H9 (cell line): ENCODE measurements around the gene MST1. TPM values are rescaled to one million over a fixed set of nuclear protein-coding genes. Genes with fewer than 3 reads are reported as not detected.

Source experiments
- DNase-seq: peaks from one replicate; pipeline ENCODE4 v3.0.0-alpha.2; 2017
- H2AFZ ChIP-seq: one replicate; pipeline ENCODE4 v1.6.1; 2013; ENCODE audit warnings: mild to moderate bottlenecking, low read length, control low read depth, moderate library complexity
- H2AK5ac ChIP-seq: 2 replicates; pipeline ENCODE4 v1.6.1; 2013; ENCODE audit warnings: low read length, control low read depth, mixed read lengths; ENCODE audit not compliant: insufficient read length
- H2BK120ac ChIP-seq: one replicate; pipeline ENCODE4 v1.6.1; 2013; ENCODE audit warnings: low read depth, mild to moderate bottlenecking, low read length, control low read depth, inconsistent platforms; ENCODE audit not compliant: poor library complexity, severe bottlenecking
- H2BK12ac ChIP-seq: 2 replicates; pipeline ENCODE4 v1.6.1; 2013; ENCODE audit warnings: low read length, control low read depth, mixed read lengths, low read depth; ENCODE audit not compliant: insufficient read length
- H2BK15ac ChIP-seq: 2 replicates; pipeline ENCODE4 v1.6.1; 2013; ENCODE audit warnings: low read depth, low read length, control low read depth
- H2BK20ac ChIP-seq: one replicate; pipeline ENCODE4 v1.6.1; 2013; ENCODE audit warnings: low read depth, mild to moderate bottlenecking, low read length, control low read depth, inconsistent platforms; ENCODE audit not compliant: poor library complexity, severe bottlenecking
- H2BK5ac ChIP-seq: 2 replicates; pipeline ENCODE4 v1.6.1; 2013; ENCODE audit warnings: low read length, control low read depth, mixed read lengths; ENCODE audit not compliant: insufficient read length
- H3K14ac ChIP-seq: 2 replicates; pipeline ENCODE4 v1.6.1; 2013; ENCODE audit warnings: low read length, control low read depth; ENCODE audit not compliant: insufficient read depth
- H3K18ac ChIP-seq: 2 replicates; pipeline ENCODE4 v1.6.1; 2013; ENCODE audit warnings: low read depth, mild to moderate bottlenecking, mixed read lengths, low read length, control low read depth; ENCODE audit not compliant: insufficient read length
- H3K23ac ChIP-seq: 2 replicates; pipeline ENCODE4 v1.6.1; 2013; ENCODE audit warnings: low read length, control low read depth, mixed read lengths, low read depth; ENCODE audit not compliant: insufficient read length
- H3K23me2 ChIP-seq: 2 replicates; pipeline ENCODE4 v1.6.1; 2013; ENCODE audit warnings: low read depth, mild to moderate bottlenecking, mixed read lengths, low read length, control low read depth; ENCODE audit not compliant: insufficient read length, poor library complexity, severe bottlenecking
- H3K27ac ChIP-seq: 2 replicates; pipeline ENCODE4 v1.5.1; 2013; ENCODE audit warnings: low read length, control low read depth, mixed read lengths, low read depth; ENCODE audit not compliant: insufficient read length
- H3K27me3 ChIP-seq: 2 replicates; pipeline ENCODE4 v1.6.1; 2013; ENCODE audit warnings: low read length, control low read depth, inconsistent platforms; ENCODE audit not compliant: insufficient read depth
- H3K4ac ChIP-seq: 2 replicates; pipeline ENCODE4 v1.6.1; 2013; ENCODE audit warnings: low read depth, mild to moderate bottlenecking, control low read depth, inconsistent platforms, low read length, moderate library complexity
- H3K4me1 ChIP-seq: 2 replicates; pipeline ENCODE4 v1.6.1; 2013; ENCODE audit warnings: low read length, control low read depth, inconsistent platforms; ENCODE audit not compliant: insufficient read depth
- H3K4me2 ChIP-seq: 2 replicates; pipeline ENCODE4 v1.6.1; 2013; ENCODE audit warnings: low read length, control low read depth, mixed read lengths; ENCODE audit not compliant: insufficient read length, insufficient read depth
- H3K56ac ChIP-seq: 2 replicates; pipeline ENCODE4 v1.6.1; 2013; ENCODE audit warnings: low read depth, mild to moderate bottlenecking, mixed read lengths, low read length, control low read depth; ENCODE audit not compliant: insufficient read length
- H3K79me1 ChIP-seq: 2 replicates; pipeline ENCODE4 v1.6.1; 2013; ENCODE audit warnings: low read depth, mild to moderate bottlenecking, moderate library complexity, low read length, control low read depth, inconsistent platforms; ENCODE audit not compliant: insufficient read depth, poor library complexity, severe bottlenecking
- H3K79me2 ChIP-seq: 2 replicates; pipeline ENCODE4 v1.6.1; 2013; ENCODE audit warnings: low read length, control low read depth, inconsistent platforms; ENCODE audit not compliant: insufficient read depth
- H3K9ac ChIP-seq: 2 replicates; pipeline ENCODE4 v1.6.1; 2013; ENCODE audit warnings: low read length, control low read depth, mixed read lengths; ENCODE audit not compliant: insufficient read length; ENCODE audit errors: extremely low read depth
- H3K9me3 ChIP-seq: one replicate; pipeline ENCODE4 v1.6.1; 2013; ENCODE audit warnings: low read depth, low read length, inconsistent platforms; ENCODE audit not compliant: control insufficient read depth
- H3T11ph ChIP-seq: one replicate; pipeline ENCODE4 v1.6.1; 2013; ENCODE audit warnings: mild to moderate bottlenecking, low read length, control low read depth, inconsistent platforms
- H4K20me1 ChIP-seq: one replicate; pipeline ENCODE4 v1.6.1; 2013; ENCODE audit not compliant: control insufficient read depth, insufficient read length, insufficient read depth
- H4K5ac ChIP-seq: 2 replicates; pipeline ENCODE4 v1.6.1; 2013; ENCODE audit warnings: low read depth, mild to moderate bottlenecking, mixed read lengths, low read length, control low read depth; ENCODE audit not compliant: insufficient read length
- H4K8ac ChIP-seq: replicated peaks from 2 replicates; pipeline ENCODE4 v1.6.1; 2013; ENCODE audit warnings: low read length, control low read depth, mixed read lengths, low read depth; ENCODE audit not compliant: insufficient read length
- H4K91ac ChIP-seq: 2 replicates; pipeline ENCODE4 v1.6.1; 2013; ENCODE audit warnings: low read depth, mild to moderate bottlenecking, moderate library complexity, mixed read lengths, low read length, control low read depth; ENCODE audit not compliant: insufficient read length
- H3K27ac Mint-ChIP-seq, 3 experiments: 2 replicates in 2 of 3; 3 replicates in 1 of 3; pipeline ENCODE4 v1.8.0; 2020 to 2021; ENCODE audit warnings: mixed read lengths in 3 of 3, mild to moderate bottlenecking in 1 of 3, moderate library complexity in 1 of 3
- H3K27me3 Mint-ChIP-seq: 2 replicates; pipeline ENCODE4 v1.8.0; 2021; ENCODE audit warnings: low read depth, mild to moderate bottlenecking, moderate library complexity, mixed read lengths
- H3K36me3 Mint-ChIP-seq, 3 experiments: 2 replicates in 2 of 3; 3 replicates in 1 of 3; pipeline ENCODE4 v1.8.0; 2020 to 2021; ENCODE audit warnings: low read depth in 3 of 3, mixed read lengths in 3 of 3; ENCODE audit not compliant: insufficient read depth in 1 of 3
- H3K4me1 Mint-ChIP-seq, 2 experiments: 2 replicates each; pipeline ENCODE4 v1.8.0; 2020; ENCODE audit warnings: mixed read lengths in 2 of 2
- H3K4me3 Mint-ChIP-seq, 2 experiments: 2 replicates in 1 of 2; 3 replicates in 1 of 2; pipeline ENCODE4 v1.8.0; 2020 to 2021; ENCODE audit warnings: mild to moderate bottlenecking in 2 of 2, mixed read lengths in 2 of 2, moderate library complexity in 1 of 2
- H3K9me3 Mint-ChIP-seq, 2 experiments: 2 replicates in 1 of 2; 3 replicates in 1 of 2; pipeline ENCODE4 v1.8.0; 2020; ENCODE audit warnings: mild to moderate bottlenecking in 2 of 2, mixed read lengths in 2 of 2, moderate library complexity in 1 of 2
- WGBS: extraction: QIAGEN DNeasy Blood & Tissue Kit; methylation state at CpG from one replicate; pipeline ENCODE4 v1.1.7; 2013; ENCODE audit warnings: missing lambda C conversion rate, low lambda C conversion rate, mixed read lengths; ENCODE audit not compliant: insufficient read length; ENCODE audit errors: extremely low coverage; 5-methylcytosine and 5-hydroxymethylcytosine counted together
- total RNA-seq: library from RNA; stranded (reverse); gene quantifications from 2 replicates; pipeline ENCODE4 v1.2.1, GENCODE V29; 2021
- TF ChIP-seq, protein P1 (sequence below): fragments of 200-600 bp; sonication (generic); conservative IDR thresholded peaks from 3 replicates; pipeline ENCODE4 v1.8.0; 2021; ENCODE audit warnings: antibody characterized with exemption, mild to moderate bottlenecking

The MST1 gene
- total RNA-seq, 1 experiment from 2014 or later = 8.9 TPM

- Histone ChIP-seq H3K9me3 (no peaks in the 10 kb centered on the region), H3T11ph (no peak overlapping the region), H3K4me1 (no peaks in the 10 kb centered on the region), H3K23me2 (no peaks in the 10 kb centered on the region), H4K5ac (no peak overlapping the region), H3K23ac (no peak overlapping the region), H2AFZ (no peak overlapping the region), H2BK5ac (no peak overlapping the region), H2BK120ac (no peak overlapping the region), H2AK5ac (no peak overlapping the region), H3K14ac (no peak overlapping the region), H4K20me1 (no peaks in the 10 kb centered on the region), H4K91ac (no peak overlapping the region), H4K8ac (no peak overlapping the region), H3K27me3 (no peaks in the 10 kb centered on the region), H3K27ac (no peak overlapping the region), H3K79me2 (no peaks in the 10 kb centered on the region), H3K4ac (no peak overlapping the region), H2BK12ac (no peak overlapping the region), H2BK20ac (no peak overlapping the region), H3K56ac (no peak overlapping the region), H3K79me1 (no peaks in the 10 kb centered on the region), H2BK15ac (no peak overlapping the region), H3K18ac (no peak overlapping the region), H3K4me2 (no peak overlapping the region), H3K9ac (no peak overlapping the region)
- peaks cover 19 to 53% (median 48%) of the 10 kb centered on the region in 3 experiments; a peak in 6 of 7 replicates for H3K36me3 Mint-ChIP-seq
- H3K4me1 Mint-ChIP-seq = peaks cover 8 to 13% of the 10 kb centered on the region in 2 experiments
- no peak overlapping the region for H3K27ac Mint-ChIP-seq
- TF ChIP-seq, protein P1, sequence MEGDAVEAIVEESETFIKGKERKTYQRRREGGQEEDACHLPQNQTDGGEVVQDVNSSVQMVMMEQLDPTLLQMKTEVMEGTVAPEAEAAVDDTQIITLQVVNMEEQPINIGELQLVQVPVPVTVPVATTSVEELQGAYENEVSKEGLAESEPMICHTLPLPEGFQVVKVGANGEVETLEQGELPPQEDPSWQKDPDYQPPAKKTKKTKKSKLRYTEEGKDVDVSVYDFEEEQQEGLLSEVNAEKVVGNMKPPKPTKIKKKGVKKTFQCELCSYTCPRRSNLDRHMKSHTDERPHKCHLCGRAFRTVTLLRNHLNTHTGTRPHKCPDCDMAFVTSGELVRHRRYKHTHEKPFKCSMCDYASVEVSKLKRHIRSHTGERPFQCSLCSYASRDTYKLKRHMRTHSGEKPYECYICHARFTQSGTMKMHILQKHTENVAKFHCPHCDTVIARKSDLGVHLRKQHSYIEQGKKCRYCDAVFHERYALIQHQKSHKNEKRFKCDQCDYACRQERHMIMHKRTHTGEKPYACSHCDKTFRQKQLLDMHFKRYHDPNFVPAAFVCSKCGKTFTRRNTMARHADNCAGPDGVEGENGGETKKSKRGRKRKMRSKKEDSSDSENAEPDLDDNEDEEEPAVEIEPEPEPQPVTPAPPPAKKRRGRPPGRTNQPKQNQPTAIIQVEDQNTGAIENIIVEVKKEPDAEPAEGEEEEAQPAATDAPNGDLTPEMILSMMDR = no peak
- peaks cover 2% of the 10 kb centered on the region; the same call in 1 of the 2 replicates for H3K27me3 Mint-ChIP-seq
- DNase-seq = no peak
- H3K4me3 Mint-ChIP-seq = no peak overlapping the region
- no peaks in the 10 kb centered on the region for H3K9me3 Mint-ChIP-seq
- no CpG with 5 or more reads among the region's 6 CpGs for WGBS
Observed at GRCh38 chr3:49683162-49683561, 6.1 kb downstream of the MST1 start.
